GM13976 (cell line): ENCODE measurements around the gene GNA12.
A peak's percentile ranks its signal among the peaks of the same experiment; 100 is the strongest.
"Not testable (repeated sequence)": the region's sequence is repeated elsewhere in the genome, so short reads cannot be mapped to it uniquely, and the experiment has no call there.

Experiments used
- DNase-seq: peaks from one replicate; pipeline ENCODE4 v3.0.0; 2012; ENCODE audit warnings: low spot score
- in situ Hi-C: fragments of 300-500 bp; cut with MboI; formaldehyde crosslinking; loops from one replicate; pipeline ENCODE4 v1.12.0; 2022; ENCODE audit warnings: low sequenced_read_pairs, mixed read lengths, inconsistent platforms; ENCODE audit not compliant: unreplicated experiment
- TF ChIP-seq, protein P1 (sequence below): IDR thresholded peaks from 2 replicates; pipeline ENCODE4 v1.5.1; 2012; ENCODE audit warnings: borderline replicate concordance, mild to moderate bottlenecking; ENCODE audit not compliant: insufficient read depth; ENCODE audit errors: extremely low read depth, missing control alignments, control extremely low read depth

Gene GNA12

GRCh38 chr7:2686101-2686500 is 158.0 kb downstream of the GNA12 start:
- no peak for DNase-seq
- in situ Hi-C loops, result no loop called here
- TF ChIP-seq, protein P1, sequence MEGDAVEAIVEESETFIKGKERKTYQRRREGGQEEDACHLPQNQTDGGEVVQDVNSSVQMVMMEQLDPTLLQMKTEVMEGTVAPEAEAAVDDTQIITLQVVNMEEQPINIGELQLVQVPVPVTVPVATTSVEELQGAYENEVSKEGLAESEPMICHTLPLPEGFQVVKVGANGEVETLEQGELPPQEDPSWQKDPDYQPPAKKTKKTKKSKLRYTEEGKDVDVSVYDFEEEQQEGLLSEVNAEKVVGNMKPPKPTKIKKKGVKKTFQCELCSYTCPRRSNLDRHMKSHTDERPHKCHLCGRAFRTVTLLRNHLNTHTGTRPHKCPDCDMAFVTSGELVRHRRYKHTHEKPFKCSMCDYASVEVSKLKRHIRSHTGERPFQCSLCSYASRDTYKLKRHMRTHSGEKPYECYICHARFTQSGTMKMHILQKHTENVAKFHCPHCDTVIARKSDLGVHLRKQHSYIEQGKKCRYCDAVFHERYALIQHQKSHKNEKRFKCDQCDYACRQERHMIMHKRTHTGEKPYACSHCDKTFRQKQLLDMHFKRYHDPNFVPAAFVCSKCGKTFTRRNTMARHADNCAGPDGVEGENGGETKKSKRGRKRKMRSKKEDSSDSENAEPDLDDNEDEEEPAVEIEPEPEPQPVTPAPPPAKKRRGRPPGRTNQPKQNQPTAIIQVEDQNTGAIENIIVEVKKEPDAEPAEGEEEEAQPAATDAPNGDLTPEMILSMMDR, result no peak

GRCh38 chr7:2684501-2684900 is 159.6 kb downstream of the GNA12 start:
- in situ Hi-C loops, result no loop called here
- TF ChIP-seq, protein P1, result no peak

GRCh38 chr7:2681929-2682799 is 161.9 kb downstream of the GNA12 start:
- TF ChIP-seq, protein P1, result no peak
- in situ Hi-C loops, result no loop called here
- no peak for DNase-seq

More at GRCh38 chr7:2684501-2684900, 159.6 kb downstream of the GNA12 start:
- DNase-seq, result no peak

- in situ Hi-C loops, result no loop called here
- DNase-seq, result peak; percentile 83
- TF ChIP-seq, protein P1, result peak; percentile 50
Observed at GRCh38 chr7:2680792-2681490, 163.2 kb downstream of the GNA12 start.

GRCh38 chr7:2680256-2680655 is 163.9 kb downstream of the GNA12 start:
- TF ChIP-seq, protein P1, result no peak
- in situ Hi-C loops, result no loop called here
- no peak for DNase-seq

- in situ Hi-C loops, DNase-seq: not testable (repeated sequence)
Observed at GRCh38 chr7:2679135-2680127, 164.7 kb downstream of the GNA12 start.

DNA sequence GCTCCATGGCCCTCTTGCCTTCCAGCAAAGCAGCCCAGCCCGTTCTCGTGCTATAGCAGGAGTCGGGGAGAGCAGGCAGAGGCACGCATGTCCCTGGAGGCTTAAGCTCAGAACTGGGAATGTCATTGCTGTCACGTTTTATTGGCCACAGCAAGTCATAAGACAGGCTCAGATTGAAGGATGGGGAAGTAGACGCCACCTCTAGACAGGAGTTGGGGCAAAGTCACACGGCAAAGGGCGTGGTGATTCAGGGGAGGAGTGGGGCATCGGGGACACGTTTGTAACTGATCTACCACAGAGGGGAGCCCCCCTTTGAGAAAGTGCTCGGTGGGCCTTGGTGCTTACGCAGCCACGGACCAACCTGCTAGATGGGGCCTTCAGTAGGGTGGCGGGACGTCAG is 165.7 kb downstream of the GNA12 start:
- DNase-seq, in situ Hi-C loops: not testable (repeated sequence)
